GM12878 (cell line): ENCODE results near the gene SHC2. TPM values are rescaled to one million over a fixed set of nuclear protein-coding genes. Genes with fewer than 3 reads are reported as not detected.

Experiments used
- ATAC-seq: fragments of 200-7000 bp; cut with Tn5 transposase; 3 replicates; pipeline ENCODE4 v1.9.1; 2020; ENCODE audit warnings: mild to moderate bottlenecking, moderate library complexity
- BruUV-seq: library from RNA; stranded (reverse); fragments of 400-500 nt; replicated peaks from 2 replicates; lab custom pipeline; 2021; lab: Mats Ljungman, UMichigan
- CTCF ChIA-PET: fragments of 300-600 bp; sonication (Branson Sonifier 250); formaldehyde crosslinking; extraction: SDS; loops from one replicate; lab custom pipeline; 2021; ENCODE audit warnings: inconsistent platforms; lab: Yijun Ruan, JAX
- POLR2A ChIA-PET: fragments of 350-600 bp; formaldehyde crosslinking; extraction: SDS; loops from one replicate; lab custom pipeline; 2021; ENCODE audit warnings: inconsistent platforms; lab: Charles Lee
- RAD21 ChIA-PET: fragments of 300-600 bp; sonication (Branson Sonifier 250); formaldehyde crosslinking; loops from one replicate; lab custom pipeline; 2023; ENCODE audit warnings: antibody characterized with exemption; ENCODE audit not compliant: unreplicated experiment; lab: Charles Lee
- SMC1A ChIA-PET: fragments of 300-600 bp; sonication (Branson Sonifier 250); formaldehyde crosslinking; loops from one replicate; lab custom pipeline; 2023; ENCODE audit not compliant: unreplicated experiment, uncharacterized antibody; lab: Charles Lee
- DNase-seq: peaks from one replicate; pipeline ENCODE4 v3.0.0-alpha.2; 2011; ENCODE audit warnings: low read depth, low spot score
- FAIRE-seq: peaks from 3 replicates; lab custom pipeline; 2011; peaks lifted over from hg19 to GRCh38; lab: Jason Lieb, UNC
- H2AFZ ChIP-seq: 2 replicates; pipeline ENCODE4 v1.6.0; 2011; ENCODE audit warnings: low read depth, low read length, control low read depth; ENCODE audit not compliant: control insufficient read depth
- H3K27ac ChIP-seq: 2 replicates; pipeline ENCODE4 v1.5.1; 2011; ENCODE audit warnings: control low read depth; ENCODE audit not compliant: control insufficient read depth, insufficient read depth
- H3K27me3 ChIP-seq, 2 experiments: replicated peaks in 1 of 2; 2 replicates each; pipeline versions ENCODE4 v1.6.0 to v1.6.1; 2011; ENCODE audit warnings: low read length in 1 of 2; ENCODE audit not compliant: control insufficient read depth in 2 of 2, insufficient read depth in 2 of 2
- H3K36me3 ChIP-seq, 2 experiments: 2 replicates each; pipeline ENCODE4 v1.5.1; 2011; ENCODE audit warnings: low read length in 1 of 2; ENCODE audit not compliant: control insufficient read depth in 2 of 2, insufficient read depth in 2 of 2
- H3K4me1 ChIP-seq: 2 replicates; pipeline ENCODE4 v1.6.1; 2011; ENCODE audit warnings: mild to moderate bottlenecking, low read length, moderate library complexity, mixed read lengths; ENCODE audit not compliant: control insufficient read depth, insufficient read depth
- H3K4me2 ChIP-seq: 2 replicates; pipeline ENCODE4 v1.6.0; 2011; ENCODE audit warnings: control low read depth; ENCODE audit not compliant: control insufficient read depth, insufficient read depth
- H3K4me3 ChIP-seq: fragments of 200-600 bp; sonication (generic); 2 replicates; pipeline ENCODE4 v1.5.1; 2016
- H3K79me2 ChIP-seq: 2 replicates; pipeline ENCODE4 v1.6.0; 2011; ENCODE audit warnings: low read length; ENCODE audit not compliant: control insufficient read depth, insufficient read depth
- H3K9ac ChIP-seq: 2 replicates; pipeline ENCODE4 v1.8.0; 2011; ENCODE audit warnings: low read length, control low read depth, mixed read lengths; ENCODE audit not compliant: control insufficient read depth, insufficient read depth
- H3K9me3 ChIP-seq: replicated peaks from 3 replicates; pipeline ENCODE4 v1.5.1; 2011; ENCODE audit warnings: mild to moderate bottlenecking, low read length; ENCODE audit not compliant: control insufficient read depth, insufficient read depth
- H4K20me1 ChIP-seq: 2 replicates; pipeline ENCODE4 v1.6.0; 2011; ENCODE audit not compliant: control insufficient read depth, insufficient read depth
- EED ChIP-seq: sonication (generic); IDR thresholded peaks from 2 replicates; pipeline ENCODE4 v1.6.1; 2016; ENCODE audit warnings: antibody characterized with exemption, low read depth
- EGR1 ChIP-seq, 2 experiments: IDR thresholded peaks; 1 replicate in 1 of 2; 2 replicates in 1 of 2; pipeline ENCODE4 v1.6.1; 2011 to 2012; ENCODE audit warnings: low read depth in 2 of 2, low read length in 2 of 2, borderline replicate concordance in 1 of 2, mild to moderate bottlenecking in 1 of 2, moderate library complexity in 1 of 2
- KAT2A ChIP-seq: conservative IDR thresholded peaks from 2 replicates; pipeline ENCODE4 v1.6.1; 2011; ENCODE audit warnings: low read depth, low read length; ENCODE audit not compliant: control insufficient read depth
- RAD21 ChIP-seq: IDR thresholded peaks from 2 replicates; pipeline ENCODE4 v1.6.1; 2011; ENCODE audit warnings: mild to moderate bottlenecking, low read depth, low read length, moderate library complexity; ENCODE audit not compliant: insufficient read depth
- RELA ChIP-seq: fragments of 450-650 bp; IDR thresholded peaks from 2 replicates; pipeline ENCODE4 v1.8.0; 2014; ENCODE audit warnings: borderline replicate concordance; ENCODE audit not compliant: partially characterized antibody
- RFX5 ChIP-seq: IDR thresholded peaks from 2 replicates; pipeline ENCODE4 v1.6.1; 2011; ENCODE audit warnings: low read depth, low read length, improper control_type of control experiment
- WGBS: methylation state at CpG from one replicate; pipeline ENCODE4 v1.1.6; 2016; ENCODE audit warnings: low lambda C conversion rate; ENCODE audit not compliant: insufficient replicate concordance, insufficient coverage; ENCODE audit errors: missing lambda C conversion rate; 5-methylcytosine and 5-hydroxymethylcytosine counted together
- in situ Hi-C: fragments of 300-500 bp; cut with MboI; formaldehyde crosslinking; loops from 9 replicates; pipeline ENCODE4 v1.14.3; 2018; ENCODE audit warnings: mixed read lengths
- intact Hi-C: fragments of 100-400 bp; cut with micrococcal nuclease; formaldehyde crosslinking; loops from one replicate; pipeline ENCODE4 v1.14.2; 2022; ENCODE audit not compliant: unreplicated experiment
- polyA plus RNA-seq, 11 experiments: library from polyadenylated mRNA; depleted of rRNA in 4 of 11; unstranded in 6 of 11; stranded (reverse) in 5 of 11; fragments of >200 nt; fragmentation: Nextera tagmentation in 4 of 11; fragmentation: Illumina TruSeq in 1 of 11; extraction: Ambion mirVana in 4 of 11; extraction: Trizol in 1 of 11; gene quantifications; 1 replicate in 1 of 11; 2 replicates in 10 of 11; pipeline versions ENCODE4 v1.2.1 to v1.2.3, GENCODE V29; 2011 to 2016; ENCODE audit warnings: inconsistent platforms in 2 of 11, missing spikeins in 2 of 11, low read depth in 1 of 11
- total RNA-seq, 4 experiments: library from RNA; depleted of rRNA in 3 of 4; stranded (reverse); fragments of >200 nt in 3 of 4; fragmentation: Illumina TruSeq in 1 of 4; extraction: Trizol in 1 of 4; gene quantifications; 2 replicates each; pipeline versions ENCODE4 v1.2.1 to v1.2.3, GENCODE V29; 2013 to 2021
- TF ChIP-seq, protein P1 (sequence below), 3 experiments: IDR thresholded peaks in 2 of 3; conservative IDR thresholded peaks in 1 of 3; 2 replicates each; pipeline ENCODE4 v1.5.1; 2011; ENCODE audit warnings: low read depth in 3 of 3, low read length in 3 of 3, mild to moderate bottlenecking in 3 of 3, control low read depth in 2 of 3, moderate library complexity in 2 of 3, inconsistent platforms in 1 of 3, mixed read lengths in 1 of 3; ENCODE audit not compliant: control insufficient read depth in 2 of 3, insufficient read depth in 1 of 3; ENCODE audit errors: extremely low read depth in 1 of 3
- TF ChIP-seq, protein P2 (sequence below): fragments of 450-650 bp; IDR thresholded peaks from 2 replicates; pipeline ENCODE4 v1.6.1; 2016; ENCODE audit warnings: mild to moderate bottlenecking

The SHC2 gene
- total and polyA plus RNA-seq, 10 of the 15 experiments (the other 5 are each of a cell fraction or from before 2014, with no cell fraction given): 0.08 TPM; not detected in 9

DNA sequence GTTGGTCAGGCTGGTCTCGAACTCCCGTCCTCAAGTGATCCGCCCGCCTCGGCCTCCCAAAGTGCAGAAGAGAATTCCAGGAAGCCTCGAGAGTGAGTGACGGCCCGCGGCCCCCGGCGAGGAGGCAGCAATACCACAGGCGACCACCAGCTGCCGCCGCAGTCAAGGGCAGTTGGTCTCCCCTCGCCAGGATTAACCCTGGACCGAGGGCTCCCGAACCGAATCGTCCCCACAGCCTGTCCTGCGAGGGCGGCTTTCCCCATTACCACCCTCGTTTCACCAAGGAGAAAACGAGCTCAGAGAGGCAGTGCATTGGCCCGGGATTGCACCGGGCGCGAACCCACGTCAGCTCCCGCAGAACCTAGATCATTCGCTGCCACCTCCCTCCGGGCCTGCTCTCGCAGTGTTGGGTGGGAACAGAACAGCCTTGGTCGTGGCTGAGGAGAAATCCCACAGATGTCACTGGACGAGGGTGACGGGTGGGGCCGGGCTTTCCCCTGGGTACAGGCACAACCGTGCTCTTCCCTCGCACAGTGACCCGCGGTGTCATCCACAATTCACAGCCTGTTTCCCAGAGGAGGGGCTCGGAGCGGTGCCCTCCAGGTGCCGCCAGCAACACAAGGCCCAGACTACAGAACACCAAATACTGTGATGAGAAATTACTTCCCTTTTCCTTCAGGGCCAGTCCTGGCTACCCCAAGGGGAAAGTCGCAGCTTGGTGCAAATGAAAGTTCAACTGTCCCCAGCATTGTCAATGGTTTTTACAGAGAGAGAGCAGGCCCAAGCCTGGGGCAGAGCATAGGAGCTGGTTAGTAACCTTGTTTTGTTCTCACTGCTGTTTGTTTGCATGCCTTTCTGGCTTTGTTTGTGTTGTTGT, 76.7 kb downstream of the SHC2 start:
- no peaks in the 10 kb centered on the region for H3K79me2 ChIP-seq
- peaks cover 20% of the 10 kb centered on the region for H3K4me1 ChIP-seq
- ChIA-PET SMC1A (interaction anchor here (0.6 kb wide), 1 partner anchor 1276 kb away, joined by 3 read pairs; no protein-coding TSS in a partner anchor), CTCF (interaction anchor here (1.3 to 1.4 kb wide), 2 partner anchors 122 to 127 kb away, joined by 4 to 6 read pairs; no protein-coding TSS in a partner anchor), RAD21 (interaction anchor here (0.8 to 1.4 kb wide), 2 partner anchors 122 to 127 kb away, joined by 3 to 4 read pairs; no protein-coding TSS in a partner anchor), POLR2A (no interaction called here)
- H3K9ac ChIP-seq: no peak overlapping the region
- in situ Hi-C loops: no loop called here
- H3K27ac ChIP-seq: no peak overlapping the region
- ATAC-seq: peak; percentile 76
- FAIRE-seq: no peak
- H4K20me1 ChIP-seq: no peaks in the 10 kb centered on the region
- 31% methylated on average over 35 of the region's 44 CpGs for WGBS
- peak; percentile 27 for DNase-seq
- H3K9me3 ChIP-seq: no peaks in the 10 kb centered on the region; the same call in 2 of the 3 replicates
- intact Hi-C loops: no loop called here
- no peak for TF ChIP-seq KAT2A
- 0 out of 3 replicates have a peak, but pooled peaks of 1 of the 2 experiments have one; percentile 1 for TF ChIP-seq EGR1 (IDR thresholded peaks at IDR 0.05; ENCODE audit: borderline replicate concordance in 1 of 2, low read depth in 2 of 2, low read length in 2 of 2)
- 0 out of 2 replicates have a peak, but pooled peaks have one; percentile 9 for TF ChIP-seq EED
- no peak for TF ChIP-seq RFX5
- TF ChIP-seq RELA: no peak
- TF ChIP-seq, protein P1, sequence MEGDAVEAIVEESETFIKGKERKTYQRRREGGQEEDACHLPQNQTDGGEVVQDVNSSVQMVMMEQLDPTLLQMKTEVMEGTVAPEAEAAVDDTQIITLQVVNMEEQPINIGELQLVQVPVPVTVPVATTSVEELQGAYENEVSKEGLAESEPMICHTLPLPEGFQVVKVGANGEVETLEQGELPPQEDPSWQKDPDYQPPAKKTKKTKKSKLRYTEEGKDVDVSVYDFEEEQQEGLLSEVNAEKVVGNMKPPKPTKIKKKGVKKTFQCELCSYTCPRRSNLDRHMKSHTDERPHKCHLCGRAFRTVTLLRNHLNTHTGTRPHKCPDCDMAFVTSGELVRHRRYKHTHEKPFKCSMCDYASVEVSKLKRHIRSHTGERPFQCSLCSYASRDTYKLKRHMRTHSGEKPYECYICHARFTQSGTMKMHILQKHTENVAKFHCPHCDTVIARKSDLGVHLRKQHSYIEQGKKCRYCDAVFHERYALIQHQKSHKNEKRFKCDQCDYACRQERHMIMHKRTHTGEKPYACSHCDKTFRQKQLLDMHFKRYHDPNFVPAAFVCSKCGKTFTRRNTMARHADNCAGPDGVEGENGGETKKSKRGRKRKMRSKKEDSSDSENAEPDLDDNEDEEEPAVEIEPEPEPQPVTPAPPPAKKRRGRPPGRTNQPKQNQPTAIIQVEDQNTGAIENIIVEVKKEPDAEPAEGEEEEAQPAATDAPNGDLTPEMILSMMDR (IDR thresholded peaks at IDR 0.05 in 2 of 3, conservative IDR thresholded peaks at IDR 0.05 in 1 of 3; ENCODE audit: control insufficient read depth in 2 of 3, extremely low read depth in 1 of 3, insufficient read depth in 1 of 3, low read depth in 3 of 3, low read length in 3 of 3): peak; percentile 6 to 31 (median 20); a peak in 1 of 6 replicates
- peak; percentile 39; the same call in 1 of the 2 replicates for TF ChIP-seq RAD21
- TF ChIP-seq, protein P2, sequence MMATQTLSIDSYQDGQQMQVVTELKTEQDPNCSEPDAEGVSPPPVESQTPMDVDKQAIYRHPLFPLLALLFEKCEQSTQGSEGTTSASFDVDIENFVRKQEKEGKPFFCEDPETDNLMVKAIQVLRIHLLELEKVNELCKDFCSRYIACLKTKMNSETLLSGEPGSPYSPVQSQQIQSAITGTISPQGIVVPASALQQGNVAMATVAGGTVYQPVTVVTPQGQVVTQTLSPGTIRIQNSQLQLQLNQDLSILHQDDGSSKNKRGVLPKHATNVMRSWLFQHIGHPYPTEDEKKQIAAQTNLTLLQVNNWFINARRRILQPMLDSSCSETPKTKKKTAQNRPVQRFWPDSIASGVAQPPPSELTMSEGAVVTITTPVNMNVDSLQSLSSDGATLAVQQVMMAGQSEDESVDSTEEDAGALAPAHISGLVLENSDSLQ: 0 out of 2 replicates have a peak, but pooled peaks have one; percentile 21
- H2AFZ ChIP-seq: peak overlapping the region; percentile 65
- peak overlapping the region; percentile 60 for H3K4me2 ChIP-seq
- H3K4me3 ChIP-seq: no peak overlapping the region
- BruUV-seq: no TSS peak
- no peaks in the 10 kb centered on the region for H3K27me3 ChIP-seq
- H3K36me3 ChIP-seq: no peaks in the 10 kb centered on the region
